ENCODE measurements around the gene COL13A1.
A peak's percentile ranks its signal among the peaks of the same experiment; 100 is the strongest.

Gene COL13A1

GRCh38 chr10:69866246-69866687 is 64.6 kb downstream of the COL13A1 start:
- TF ChIP-seq TCF4 (CRISPR knock-in tag; IDR thresholded peaks at IDR 0.05; ENCODE audit: borderline replicate concordance) (peak; percentile 69), SNAI2 (CRISPR knock-in tag; IDR thresholded peaks at IDR 0.05) (no peak)
- peak; percentile 71 for ATAC-seq

- peak; percentile 90 for ATAC-seq
- TF ChIP-seq TSHZ2 (CRISPR knock-in tag; IDR thresholded peaks at IDR 0.05): peak; percentile 40; the same call in 1 of the 2 replicates
- no peak for TF ChIP-seq RARB (CRISPR knock-in tag; IDR thresholded peaks at IDR 0.05)
Observed at GRCh38 chr10:69866688-69867461, 65.2 kb downstream of the COL13A1 start.

GRCh38 chr10:69867699-69868558 is 66.2 kb downstream of the COL13A1 start:
- TF ChIP-seq ZNF565 (CRISPR knock-in tag; conservative IDR thresholded peaks at IDR 0.05; ENCODE audit: low read depth) (no peak), ZFP30 (CRISPR knock-in tag; IDR thresholded peaks at IDR 0.05) (no peak), ZNF8 (CRISPR knock-in tag; IDR thresholded peaks at IDR 0.05) (no peak), ARNTL (CRISPR knock-in tag; IDR thresholded peaks at IDR 0.05; ENCODE audit: borderline replicate concordance, low read depth) (no peak)
- ATAC-seq: no peak

GRCh38 chr10:69868821-69869220 is 67.1 kb downstream of the COL13A1 start:
- no peak for ATAC-seq
- no peak for TF ChIP-seq CREB5 (CRISPR knock-in tag; IDR thresholded peaks at IDR 0.05; ENCODE audit: low read depth)

GRCh38 chr10:69869291-69869961 is 67.7 kb downstream of the COL13A1 start:
- no peak for TF ChIP-seq ZFP30 (CRISPR knock-in tag; IDR thresholded peaks at IDR 0.05)
- peak; percentile 68 for TF ChIP-seq ZNF70 (CRISPR knock-in tag; IDR thresholded peaks at IDR 0.05)
- no peak for TF ChIP-seq CSDC2 (CRISPR knock-in tag; IDR thresholded peaks at IDR 0.05)
- ATAC-seq: peak; percentile 44

GRCh38 chr10:69870591-69870990 is 68.9 kb downstream of the COL13A1 start:
- ATAC-seq: no peak
- TF ChIP-seq GLIS3 (CRISPR knock-in tag; IDR thresholded peaks at IDR 0.05) (no peak), ARNTL (CRISPR knock-in tag; IDR thresholded peaks at IDR 0.05; ENCODE audit: borderline replicate concordance, low read depth) (no peak), ISL1 (CRISPR knock-in tag; IDR thresholded peaks at IDR 0.05) (no peak), TSHZ2 (CRISPR knock-in tag; IDR thresholded peaks at IDR 0.05) (no peak), CSDC2 (CRISPR knock-in tag; IDR thresholded peaks at IDR 0.05) (no peak), ZC3H10 (CRISPR knock-in tag; IDR thresholded peaks at IDR 0.05) (no peak), OSR1 (CRISPR knock-in tag; IDR thresholded peaks at IDR 0.05) (no peak), PATZ1 (CRISPR knock-in tag; IDR thresholded peaks at IDR 0.05; ENCODE audit: borderline replicate concordance) (no peak), PPARA (CRISPR knock-in tag; IDR thresholded peaks at IDR 0.05; ENCODE audit: borderline replicate concordance) (no peak), RARB (CRISPR knock-in tag; IDR thresholded peaks at IDR 0.05) (no peak), SNAI2 (CRISPR knock-in tag; IDR thresholded peaks at IDR 0.05) (no peak), TCF4 (CRISPR knock-in tag; IDR thresholded peaks at IDR 0.05; ENCODE audit: borderline replicate concordance) (no peak)

Measured in SK-N-SH treated with all-trans-retinoic acid at 6 μM for 48 hours (cell line).